PC-9 (cell line): ENCODE results near the gene SLC7A6. TPM values are rescaled to one million over a fixed set of nuclear protein-coding genes. Genes with fewer than 3 reads are reported as not detected.

ENCODE experiments used
- BruUV-seq: library from RNA; stranded (reverse); fragments of 400-500 nt; replicated peaks from 2 replicates; lab custom pipeline; 2021; lab: Mats Ljungman, UMichigan
- CTCF ChIA-PET: fragments of 300-600 bp; sonication (Branson Sonifier 250); formaldehyde crosslinking; loops from one replicate; lab custom pipeline; 2022; ENCODE audit warnings: antibody characterized with exemption; lab: Charles Lee
- POLR2A ChIA-PET: fragments of 300-600 bp; sonication (Branson Sonifier 250); formaldehyde crosslinking; loops from one replicate; lab custom pipeline; 2022; ENCODE audit warnings: antibody characterized with exemption; ENCODE audit not compliant: unreplicated experiment; lab: Charles Lee
- DNase-seq, 2 experiments: peaks; one replicate each; pipeline versions ENCODE4 v3.0.0 to v3.0.0-alpha.2; 2015 to 2022; ENCODE audit warnings: mixed read lengths in 1 of 2
- H2AFZ ChIP-seq: fragments of 200-600 bp; sonication (generic); 2 replicates; pipeline ENCODE4 v1.8.1; 2017; ENCODE audit warnings: antibody characterized with exemption
- H3F3A ChIP-seq: fragments of 200-600 bp; sonication (generic); 2 replicates; pipeline ENCODE4 v1.8.1; 2017; ENCODE audit warnings: antibody characterized with exemption, mild to moderate bottlenecking, low read depth; ENCODE audit not compliant: insufficient read depth
- H3K27ac ChIP-seq: fragments of 200-600 bp; sonication (generic); 2 replicates; pipeline ENCODE4 v1.6.1; 2016; ENCODE audit warnings: mixed run types
- H3K27me3 ChIP-seq: fragments of 200-600 bp; sonication (generic); 2 replicates; pipeline ENCODE4 v1.6.1; 2016; ENCODE audit warnings: low read depth, mixed run types; ENCODE audit not compliant: insufficient read depth
- H3K36me3 ChIP-seq: fragments of 200-600 bp; sonication (generic); 2 replicates; pipeline ENCODE4 v1.6.1; 2016; ENCODE audit warnings: low read depth, mixed run types
- H3K4me1 ChIP-seq: fragments of 200-600 bp; sonication (generic); replicated peaks from 2 replicates; pipeline ENCODE4 v1.6.1; 2016; ENCODE audit warnings: mixed run types; ENCODE audit not compliant: insufficient read depth
- H3K4me2 ChIP-seq: fragments of 200-600 bp; sonication (generic); 2 replicates; pipeline ENCODE4 v1.6.1; 2017; ENCODE audit warnings: mixed run types
- H3K4me3 ChIP-seq: fragments of 200-600 bp; sonication (generic); 2 replicates; pipeline ENCODE4 v1.6.1; 2016; ENCODE audit warnings: mixed run types
- H3K79me2 ChIP-seq: fragments of 200-600 bp; sonication (generic); 2 replicates; pipeline ENCODE4 v1.6.1; 2017; ENCODE audit warnings: low read depth, mixed run types
- H3K9me2 ChIP-seq: fragments of 200-600 bp; sonication (generic); 2 replicates; pipeline ENCODE4 v1.8.1; 2017; ENCODE audit warnings: mild to moderate bottlenecking; ENCODE audit not compliant: insufficient read depth
- H3K9me3 ChIP-seq: fragments of 200-600 bp; sonication (generic); 2 replicates; pipeline ENCODE4 v1.8.1; 2016; ENCODE audit warnings: low read depth; ENCODE audit not compliant: insufficient read depth
- H4K20me1 ChIP-seq: fragments of 200-600 bp; sonication (generic); 2 replicates; pipeline ENCODE4 v1.8.1; 2017; ENCODE audit not compliant: insufficient read depth
- EZH2 ChIP-seq: fragments of 200-600 bp; sonication (generic); IDR thresholded peaks from 2 replicates; pipeline ENCODE4 v1.8.0; 2017; ENCODE audit warnings: antibody characterized with exemption, low read depth
- intact Hi-C: fragments of 100-400 bp; cut with micrococcal nuclease; formaldehyde crosslinking; loops from one replicate; pipeline ENCODE4 v1.10.0; 2022; ENCODE audit not compliant: unreplicated experiment
- total RNA-seq: library from RNA; stranded (reverse); gene quantifications from 2 replicates; pipeline ENCODE4 v1.2.3, GENCODE V29; 2021
- TF ChIP-seq, protein P1 (sequence below): fragments of 200-600 bp; sonication (generic); conservative IDR thresholded peaks from 2 replicates; pipeline ENCODE4 v1.6.1; 2017; ENCODE audit warnings: mixed run types, antibody characterized with exemption, mild to moderate bottlenecking, moderate library complexity

Gene SLC7A6
- total RNA-seq, 1 experiment from 2014 or later, result 44.7 TPM

DNA sequence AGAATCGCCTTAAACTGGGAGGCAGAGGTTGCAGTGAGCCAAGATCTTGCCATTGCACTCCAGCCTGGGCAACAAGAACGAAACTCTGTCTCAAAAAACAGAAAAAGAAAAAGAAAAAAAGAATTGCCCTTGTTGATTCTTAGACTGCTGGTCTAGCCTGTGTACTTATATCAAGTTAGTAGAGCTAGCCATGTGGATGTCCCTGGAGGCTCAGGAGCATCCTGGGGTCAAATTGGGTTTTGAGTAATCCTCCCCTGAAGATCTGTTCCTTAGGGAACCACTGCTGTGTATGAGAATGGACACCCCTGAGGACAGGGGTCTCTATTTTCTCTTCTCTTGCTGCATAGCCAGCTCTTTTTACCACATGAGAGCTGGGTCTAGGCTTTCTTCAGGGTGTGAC is 24.9 kb downstream of the SLC7A6 start:
- peaks cover 12% of the 10 kb centered on the region for H4K20me1 ChIP-seq
- no peak overlapping the region for H3K4me2 ChIP-seq
- H3K9me3 ChIP-seq, result no peaks in the 10 kb centered on the region
- intact Hi-C loops, result no loop called here
- H2AFZ ChIP-seq, result no peak overlapping the region
- H3K27ac ChIP-seq, result no peak overlapping the region
- H3K4me3 ChIP-seq, result no peak overlapping the region
- no TSS peak for BruUV-seq
- ChIA-PET POLR2A (no interaction called here), CTCF (no interaction called here)
- no peak for TF ChIP-seq EZH2
- TF ChIP-seq, protein P1, sequence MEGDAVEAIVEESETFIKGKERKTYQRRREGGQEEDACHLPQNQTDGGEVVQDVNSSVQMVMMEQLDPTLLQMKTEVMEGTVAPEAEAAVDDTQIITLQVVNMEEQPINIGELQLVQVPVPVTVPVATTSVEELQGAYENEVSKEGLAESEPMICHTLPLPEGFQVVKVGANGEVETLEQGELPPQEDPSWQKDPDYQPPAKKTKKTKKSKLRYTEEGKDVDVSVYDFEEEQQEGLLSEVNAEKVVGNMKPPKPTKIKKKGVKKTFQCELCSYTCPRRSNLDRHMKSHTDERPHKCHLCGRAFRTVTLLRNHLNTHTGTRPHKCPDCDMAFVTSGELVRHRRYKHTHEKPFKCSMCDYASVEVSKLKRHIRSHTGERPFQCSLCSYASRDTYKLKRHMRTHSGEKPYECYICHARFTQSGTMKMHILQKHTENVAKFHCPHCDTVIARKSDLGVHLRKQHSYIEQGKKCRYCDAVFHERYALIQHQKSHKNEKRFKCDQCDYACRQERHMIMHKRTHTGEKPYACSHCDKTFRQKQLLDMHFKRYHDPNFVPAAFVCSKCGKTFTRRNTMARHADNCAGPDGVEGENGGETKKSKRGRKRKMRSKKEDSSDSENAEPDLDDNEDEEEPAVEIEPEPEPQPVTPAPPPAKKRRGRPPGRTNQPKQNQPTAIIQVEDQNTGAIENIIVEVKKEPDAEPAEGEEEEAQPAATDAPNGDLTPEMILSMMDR, result no peak
- H3K27me3 ChIP-seq, result no peaks in the 10 kb centered on the region
- H3K36me3 ChIP-seq, result 0 out of 2 replicates have a peak, but pooled peaks cover 4% of the 10 kb centered on the region
- no peaks in the 10 kb centered on the region for H3F3A ChIP-seq
- no peaks in the 10 kb centered on the region for H3K79me2 ChIP-seq
- 0 out of 2 replicates have a peak, but pooled peaks cover 7% of the 10 kb centered on the region for H3K4me1 ChIP-seq
- DNase-seq, result no peak
- no peaks in the 10 kb centered on the region for H3K9me2 ChIP-seq

DNA sequence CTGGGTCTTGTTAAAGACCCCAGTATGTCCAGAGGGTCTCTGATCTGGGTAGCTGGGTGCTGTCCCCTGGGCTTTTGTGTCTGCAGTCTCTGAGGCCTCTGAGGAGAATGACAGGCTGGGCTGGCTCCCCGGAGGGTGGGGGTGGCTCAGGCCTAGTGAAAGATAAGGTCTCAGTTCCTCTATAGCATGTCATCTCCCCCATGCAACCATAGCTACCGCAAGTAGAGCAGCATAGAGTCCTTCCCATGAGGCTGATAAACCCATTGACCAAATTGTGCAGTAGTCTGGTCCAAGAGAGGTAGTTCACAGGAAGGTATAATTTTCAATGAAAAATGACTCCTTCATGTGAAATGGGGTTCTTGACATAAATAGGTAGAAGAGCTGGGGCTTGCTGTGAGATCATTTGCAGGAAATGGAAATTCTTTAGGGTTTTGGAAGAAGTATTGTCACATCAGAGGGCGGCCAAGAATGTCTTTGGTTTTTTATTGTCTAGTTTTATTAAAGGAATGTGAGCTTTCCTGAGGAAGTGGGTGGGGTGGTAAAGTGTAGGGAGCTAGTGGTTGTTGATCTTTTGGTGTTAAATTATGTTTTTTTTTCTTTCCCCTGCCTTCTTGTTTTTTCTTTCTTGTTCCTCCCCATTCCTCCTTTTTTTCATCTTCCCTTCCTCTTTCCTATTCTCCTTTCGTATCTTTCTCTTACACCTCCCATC is 25.4 kb downstream of the SLC7A6 start:
- Histone ChIP-seq H3K27me3 (no peaks in the 10 kb centered on the region), H4K20me1 (peaks cover 12% of the 10 kb centered on the region), H3K9me2 (no peaks in the 10 kb centered on the region), H3K36me3 (0 out of 2 replicates have a peak, but pooled peaks cover 4% of the 10 kb centered on the region), H3K4me3 (no peak overlapping the region), H3F3A (no peaks in the 10 kb centered on the region), H3K27ac (no peak overlapping the region), H3K79me2 (no peaks in the 10 kb centered on the region), H2AFZ (no peak overlapping the region), H3K4me1 (0 out of 2 replicates have a peak, but pooled peaks cover 7% of the 10 kb centered on the region), H3K9me3 (no peaks in the 10 kb centered on the region), H3K4me2 (no peak overlapping the region)
- ChIA-PET POLR2A (no interaction called here), CTCF (no interaction called here)
- intact Hi-C loops, result no loop called here
- TF ChIP-seq, protein P1, result no peak
- no peak for TF ChIP-seq EZH2
- no TSS peak for BruUV-seq
- no peak for DNase-seq

- Histone ChIP-seq H3F3A (no peaks in the 10 kb centered on the region), H3K4me2 (no peak overlapping the region), H3K9me2 (no peaks in the 10 kb centered on the region), H2AFZ (no peak overlapping the region), H3K9me3 (no peaks in the 10 kb centered on the region), H3K36me3 (0 out of 2 replicates have a peak, but pooled peaks cover 4% of the 10 kb centered on the region), H4K20me1 (peaks cover 12% of the 10 kb centered on the region), H3K27ac (no peak overlapping the region), H3K79me2 (no peaks in the 10 kb centered on the region), H3K27me3 (no peaks in the 10 kb centered on the region), H3K4me1 (0 out of 2 replicates have a peak, but pooled peaks cover 7% of the 10 kb centered on the region), H3K4me3 (no peak overlapping the region)
- ChIA-PET CTCF (no interaction called here), POLR2A (no interaction called here)
- no peak for TF ChIP-seq EZH2
- TF ChIP-seq, protein P1, result no peak
- intact Hi-C loops, result no loop called here
- no peak for DNase-seq
- BruUV-seq, result no TSS peak
Measured at GRCh38 chr16:68290450-68290849, 26.1 kb downstream of the SLC7A6 start.
